Stimulated activated CD8-positive, alpha-beta memory T cell treated with anti-CD3 and anti-CD28 coated beads, Interleukin-4, amount 100 ng/mL, for 24 hours (primary cell): ENCODE data around the gene FNIP2.
A peak's percentile ranks its signal among the peaks of the same experiment; 100 is the strongest.

Source experiments
- DNase-seq: peaks from one replicate; pipeline ENCODE4 v3.0.0-alpha.2; 2020; ENCODE audit warnings: low read depth

The FNIP2 gene

DNA sequence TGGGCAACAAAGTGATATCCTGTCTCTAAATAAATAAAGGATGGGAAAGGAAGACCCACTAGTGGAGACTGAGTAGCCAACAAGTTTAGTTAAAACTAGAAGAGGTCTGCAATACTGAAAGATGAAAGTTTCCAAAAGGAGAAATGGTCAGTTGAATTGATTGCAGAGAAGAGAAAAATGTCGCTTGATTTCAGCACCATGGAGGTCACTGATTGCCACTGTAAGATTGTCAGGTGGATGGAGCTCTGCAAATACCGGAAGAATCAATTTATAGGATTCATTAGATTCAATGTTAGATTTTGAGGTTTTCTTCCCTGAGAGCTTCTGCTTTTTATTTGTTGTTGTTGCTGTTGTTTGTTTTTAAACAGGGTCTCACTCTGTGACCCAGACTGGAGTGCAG lies 5.4 kb upstream of the FNIP2 start:
- no peak for DNase-seq

- no peak for DNase-seq
These were observed 2.3 kb upstream of the FNIP2 start for GRCh38 chr4:158766434-158767044.

DNA sequence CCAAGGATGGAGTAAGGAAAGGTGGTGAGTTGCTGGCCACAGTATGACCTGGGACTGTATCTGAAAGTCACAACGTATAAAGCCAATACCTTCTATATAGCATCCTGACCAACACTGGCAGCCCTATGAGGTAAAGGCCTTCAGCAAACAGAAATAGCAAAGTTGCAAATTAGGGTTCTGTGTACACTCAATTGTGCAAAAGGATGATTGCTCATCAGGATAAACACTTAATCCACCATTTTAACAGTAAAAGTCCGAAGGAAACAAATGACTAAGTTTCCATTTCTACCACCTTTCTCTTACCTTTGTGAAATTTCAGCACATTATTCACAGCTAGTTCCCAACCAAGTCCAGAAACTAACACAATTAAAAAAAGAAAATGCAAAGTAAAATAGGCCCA lies 1.4 kb upstream of the FNIP2 start:
- DNase-seq: no peak

DNA sequence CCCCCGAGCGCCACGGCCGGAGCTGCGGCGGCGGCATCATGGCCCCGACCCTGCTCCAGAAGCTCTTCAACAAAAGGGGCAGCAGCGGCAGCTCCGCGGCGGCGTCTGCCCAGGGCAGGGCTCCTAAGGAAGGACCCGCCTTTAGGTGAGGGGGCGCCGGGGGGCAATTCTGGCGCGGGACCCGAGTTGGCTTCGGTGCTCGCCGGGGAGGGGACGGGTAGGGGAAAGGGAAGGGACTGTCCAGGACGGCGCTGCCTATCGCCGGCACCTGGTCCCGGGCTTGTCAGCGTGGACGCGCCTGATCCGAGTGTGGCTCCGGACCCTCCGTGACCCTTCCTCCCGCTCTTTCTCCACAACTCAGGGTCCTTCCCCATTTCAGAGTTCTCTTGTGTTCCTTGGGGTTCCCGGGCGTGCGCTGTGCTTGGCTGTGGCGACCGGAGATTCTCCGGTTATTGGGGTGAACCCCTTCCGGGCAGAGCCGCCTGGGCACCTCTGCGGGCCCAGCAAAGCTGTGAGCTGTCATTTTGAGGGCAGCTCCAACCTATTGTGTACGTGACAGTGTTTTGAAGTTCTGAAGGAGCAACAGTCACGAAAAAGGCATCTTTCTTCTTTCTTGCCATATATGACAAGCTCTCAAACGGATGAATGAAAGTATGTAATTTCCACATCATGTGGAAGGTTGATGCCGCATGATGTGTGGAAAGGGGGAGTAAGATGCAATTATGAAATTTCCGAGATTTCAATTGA lies 522 bp downstream of the FNIP2 start:
- peak; percentile 7 for DNase-seq

DNA sequence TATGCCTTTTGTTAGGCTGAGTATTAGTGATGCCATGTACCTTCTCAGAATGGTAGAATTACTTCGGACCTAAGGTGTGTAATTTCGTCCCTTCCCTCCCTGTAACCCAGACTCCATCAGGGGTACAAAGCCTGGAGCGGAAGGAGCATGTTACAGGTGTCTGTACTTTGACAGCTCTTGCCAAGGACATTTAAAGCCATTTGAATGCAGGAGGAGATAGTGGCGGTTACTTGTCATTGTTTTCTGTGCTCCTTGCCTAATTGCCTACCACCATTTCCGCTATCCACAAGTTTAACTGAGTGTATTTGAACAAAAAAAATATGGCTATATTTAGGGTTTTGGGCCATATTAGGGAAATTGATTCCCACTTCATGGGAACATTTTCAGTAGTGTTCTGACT lies 1.8 kb downstream of the FNIP2 start:
- DNase-seq: no peak

DNA sequence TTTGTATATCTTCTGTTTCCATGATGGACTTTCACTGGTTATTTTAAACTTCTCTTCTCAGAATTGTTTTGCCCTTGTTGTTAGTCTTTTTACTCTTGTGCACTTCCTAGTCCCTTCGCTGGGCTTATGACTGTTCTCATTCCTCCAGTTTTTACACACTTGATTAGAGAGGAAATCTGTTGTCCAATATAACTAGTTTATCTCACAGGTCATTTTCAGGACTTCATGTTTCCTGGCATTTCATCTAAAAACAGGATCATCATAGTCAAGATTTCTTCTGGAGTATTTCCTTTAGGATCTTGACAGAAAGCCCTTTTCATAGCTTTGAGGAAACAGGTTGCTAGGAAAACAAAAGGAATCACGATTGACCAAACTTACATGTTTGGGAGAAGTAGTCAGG lies 3.0 kb downstream of the FNIP2 start:
- DNase-seq: no peak

GRCh38 chr4:158775091-158775651 lies 6.3 kb downstream of the FNIP2 start:
- DNase-seq: no peak

DNA sequence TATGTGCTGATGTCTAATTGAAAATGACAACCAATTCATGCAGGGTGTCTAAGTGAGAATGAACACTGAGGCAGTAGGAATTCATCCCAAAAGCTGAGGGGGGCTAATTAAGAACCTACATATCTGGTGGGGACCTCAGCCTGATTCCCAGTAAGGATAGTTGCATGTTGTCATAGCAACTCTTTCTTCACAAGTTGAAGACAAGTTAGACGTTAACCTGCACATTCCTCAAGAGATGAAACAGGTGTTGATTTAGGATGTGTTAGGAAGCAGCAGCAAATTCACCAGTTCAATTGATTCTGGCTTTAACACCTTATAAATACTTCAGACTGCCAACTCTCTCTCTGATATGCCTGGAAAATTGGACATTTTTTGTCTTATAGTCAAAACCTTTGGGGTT lies 7.3 kb downstream of the FNIP2 start:
- DNase-seq: no peak

- no peak for DNase-seq
These were observed 8.8 kb downstream of the FNIP2 start for GRCh38 chr4:158777423-158778155.

- no peak for DNase-seq
These were observed 9.4 kb downstream of the FNIP2 start for GRCh38 chr4:158778156-158778711.

DNA sequence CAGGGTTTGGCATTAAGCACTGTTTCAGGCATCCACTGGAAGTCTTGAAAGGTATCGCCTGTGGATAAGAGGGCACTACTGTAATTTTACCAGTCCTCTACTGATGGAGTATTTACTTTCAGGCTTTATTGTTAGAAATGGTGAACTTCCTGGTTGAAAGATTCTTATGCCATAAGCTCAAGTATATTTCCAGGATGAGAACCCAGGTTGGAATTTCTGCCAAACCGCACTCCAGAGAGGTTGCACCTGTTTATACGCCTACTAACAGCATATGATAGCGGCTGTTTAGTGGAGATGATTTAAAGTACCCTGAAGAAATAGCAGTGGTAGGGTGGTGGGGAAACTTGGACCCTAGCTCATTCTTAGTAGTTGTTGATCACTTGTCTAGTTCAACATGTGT lies 9.9 kb downstream of the FNIP2 start:
- DNase-seq: no peak

DNA sequence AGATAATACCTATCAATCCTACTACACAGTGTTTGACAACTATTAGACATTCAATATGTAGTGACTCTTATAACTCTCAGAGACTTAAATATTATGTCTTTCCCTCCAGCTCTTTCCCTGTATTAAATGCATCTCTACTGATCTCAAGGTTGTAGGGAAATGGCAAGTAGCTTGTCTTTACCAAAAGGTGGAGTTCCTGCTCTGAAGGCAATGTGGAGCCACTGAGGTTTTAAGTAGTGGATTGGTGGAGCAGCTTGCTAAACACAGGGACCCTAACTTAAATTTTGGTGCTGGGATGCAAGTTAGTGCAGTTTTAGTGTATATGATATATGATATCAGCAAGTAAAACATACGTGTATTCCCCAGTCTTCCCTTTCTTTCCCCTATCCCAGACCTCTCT lies 13.1 kb downstream of the FNIP2 start:
- no peak for DNase-seq

- no peak for DNase-seq
These were observed 13.9 kb downstream of the FNIP2 start for GRCh38 chr4:158782551-158783360.

GRCh38 chr4:158783785-158784184 lies 15.0 kb downstream of the FNIP2 start:
- no peak for DNase-seq

- DNase-seq: no peak
These were observed 16.9 kb downstream of the FNIP2 start for GRCh38 chr4:158785718-158786117.

DNA sequence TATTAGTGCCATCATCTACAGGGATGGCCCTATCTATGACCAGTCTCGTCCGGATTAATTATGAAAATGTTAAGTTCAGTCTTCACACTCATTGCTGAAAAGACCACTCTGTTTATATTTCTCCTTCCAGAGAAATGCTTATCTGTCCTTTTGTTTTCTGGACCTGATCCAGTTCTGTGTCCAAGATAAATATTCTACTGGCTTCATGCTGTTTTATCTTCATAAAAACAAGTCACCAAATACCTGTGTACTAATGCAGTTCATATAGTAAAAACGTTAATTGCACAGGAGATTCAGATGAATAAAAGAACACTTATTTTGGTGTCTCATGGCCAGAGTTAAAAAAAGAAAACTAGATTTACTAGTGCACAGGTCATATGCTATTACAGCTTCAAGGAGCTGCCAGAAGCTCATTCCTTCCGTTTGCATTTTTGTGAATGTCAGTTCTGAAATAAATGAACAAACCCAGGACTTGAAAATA lies 17.3 kb downstream of the FNIP2 start:
- no peak for DNase-seq

DNA sequence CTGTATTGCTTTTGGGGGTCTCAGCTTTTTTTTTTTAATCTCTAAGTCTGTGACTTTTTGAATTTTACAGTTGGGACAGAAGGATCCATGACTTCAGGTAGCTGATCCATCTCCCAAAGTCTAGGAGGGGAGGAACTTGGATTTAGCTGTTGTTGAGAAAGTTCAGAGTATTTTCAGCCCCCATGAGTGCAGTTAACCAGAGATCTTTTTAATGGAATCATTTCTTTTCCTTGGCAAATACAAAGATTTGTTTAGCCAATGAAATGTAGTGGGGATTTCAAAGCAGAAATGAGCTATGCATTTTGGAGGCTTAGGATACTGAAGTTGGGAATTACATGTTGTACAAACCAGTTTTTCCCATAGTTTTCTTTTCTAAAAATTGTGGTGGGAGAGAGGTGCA lies 18.1 kb downstream of the FNIP2 start:
- DNase-seq: no peak

GRCh38 chr4:158787709-158788475 lies 19.1 kb downstream of the FNIP2 start:
- DNase-seq: no peak

DNA sequence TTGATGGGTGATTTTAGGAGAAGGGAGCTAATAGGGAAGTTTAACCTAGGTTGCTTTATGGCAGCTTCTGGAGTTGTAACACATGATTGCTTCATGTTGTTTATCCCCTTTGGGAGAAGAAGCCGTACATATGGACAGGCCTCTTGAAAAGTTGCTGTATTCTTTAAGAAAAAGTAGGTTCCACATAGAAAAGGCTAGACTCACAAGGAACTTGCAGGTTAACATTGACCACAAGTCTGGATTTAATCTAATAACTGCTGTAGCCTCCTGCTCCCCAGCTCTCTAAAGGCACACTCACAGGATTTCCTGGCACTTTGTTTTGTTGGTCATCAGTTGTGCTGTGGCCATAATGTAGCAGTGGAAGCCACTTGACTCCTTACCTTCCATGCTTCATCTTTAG lies 19.7 kb downstream of the FNIP2 start:
- DNase-seq: no peak

GRCh38 chr4:158789853-158790252 lies 21.0 kb downstream of the FNIP2 start:
- no peak for DNase-seq

- DNase-seq: no peak
These were observed 24.2 kb downstream of the FNIP2 start for GRCh38 chr4:158793021-158793420.
